Activated T-helper 1 cell treated with Interleukin-2 at 50 U/mL for 16 hours (primary cell): Measurements from ENCODE around the gene UBE2E1.
"Not testable (repeated sequence)": the region's sequence is repeated elsewhere in the genome, so short reads cannot be mapped to it uniquely, and the experiment has no call there.

ENCODE experiments used
- DNase-seq: peaks from one replicate; pipeline ENCODE4 v3.0.0-alpha.2; 2020; ENCODE audit warnings: low read depth

The UBE2E1 gene

GRCh38 chr3:23916886-23917678, 111.3 kb downstream of the UBE2E1 start, which contains the start of the genes NKIRAS1 and RPL15:
NKIRAS1 (minus strand) TSS chr3:23916990; CDS start chr3:23910904, 6,086 bp downstream.
RPL15 (plus strand) TSS chr3:23917132; CDS start chr3:23917860, 728 bp downstream.
- peak; percentile 95 for DNase-seq

GRCh38 chr3:23917679-23918303, 112.0 kb downstream of the UBE2E1 start:
- DNase-seq, result not testable (repeated sequence)

DNA sequence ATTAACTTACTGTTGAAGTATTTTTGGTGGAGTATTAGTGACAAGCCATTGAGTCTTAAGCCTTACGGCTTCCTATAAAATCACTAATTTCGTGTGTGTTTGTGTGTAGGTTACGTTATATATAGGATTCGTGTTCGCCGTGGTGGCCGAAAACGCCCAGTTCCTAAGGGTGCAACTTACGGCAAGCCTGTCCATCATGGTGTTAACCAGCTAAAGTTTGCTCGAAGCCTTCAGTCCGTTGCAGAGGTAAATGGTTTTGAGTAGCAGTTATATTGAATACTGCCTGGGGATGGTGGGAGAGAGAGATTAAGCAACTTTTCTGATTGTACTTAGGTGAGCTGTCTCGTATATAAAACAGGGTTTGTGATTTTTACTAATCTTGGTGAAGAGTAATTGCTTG, 112.6 kb downstream of the UBE2E1 start:
- DNase-seq, result not testable (repeated sequence)

- no peak for DNase-seq
These were observed 113.9 kb downstream of the UBE2E1 start for GRCh38 chr3:23919628-23920027.

- DNase-seq, result no peak
These were observed 114.4 kb downstream of the UBE2E1 start for GRCh38 chr3:23920151-23920655.

- DNase-seq, result no peak
These were observed 115.3 kb downstream of the UBE2E1 start for GRCh38 chr3:23921052-23921511.

DNA sequence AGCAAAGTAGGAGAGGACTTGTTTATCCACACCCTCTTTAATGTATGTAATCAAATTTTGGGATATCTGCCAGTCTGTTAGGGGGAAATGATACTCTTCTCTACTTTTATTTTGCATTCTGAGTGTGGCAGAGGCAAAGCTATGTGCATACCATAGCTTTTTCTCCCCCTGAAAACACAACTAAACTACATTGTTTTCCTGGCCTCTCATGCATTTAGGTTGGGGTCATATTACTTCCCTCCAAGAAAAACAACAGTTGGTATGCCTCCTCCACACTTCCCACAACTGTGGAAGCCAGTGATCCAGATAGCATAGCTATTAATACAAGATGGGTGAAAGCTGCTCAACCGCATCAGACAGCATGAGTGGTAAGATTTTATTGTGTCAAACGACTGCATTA, 118.0 kb downstream of the UBE2E1 start:
- DNase-seq, result no peak

DNA sequence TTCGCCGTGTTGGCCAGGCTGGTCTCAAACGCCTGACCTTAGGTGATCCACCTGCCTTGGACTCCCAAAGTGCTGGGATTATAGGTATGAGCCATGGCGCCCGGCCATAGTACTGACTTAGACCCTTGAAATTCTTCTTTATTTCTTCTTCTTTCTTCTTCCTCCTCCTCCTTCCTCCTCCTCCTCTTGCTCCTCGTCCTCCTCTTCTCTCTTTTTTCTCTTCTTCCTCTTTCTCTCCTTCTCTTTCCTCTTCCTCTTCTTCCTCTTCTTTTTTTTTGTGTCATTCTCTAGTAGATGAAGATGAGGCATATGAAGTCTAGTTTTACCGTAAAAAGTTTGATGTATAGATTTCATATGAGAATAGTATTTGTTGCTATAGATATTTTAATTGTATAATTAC, 120.5 kb downstream of the UBE2E1 start:
- DNase-seq, result no peak

DNA sequence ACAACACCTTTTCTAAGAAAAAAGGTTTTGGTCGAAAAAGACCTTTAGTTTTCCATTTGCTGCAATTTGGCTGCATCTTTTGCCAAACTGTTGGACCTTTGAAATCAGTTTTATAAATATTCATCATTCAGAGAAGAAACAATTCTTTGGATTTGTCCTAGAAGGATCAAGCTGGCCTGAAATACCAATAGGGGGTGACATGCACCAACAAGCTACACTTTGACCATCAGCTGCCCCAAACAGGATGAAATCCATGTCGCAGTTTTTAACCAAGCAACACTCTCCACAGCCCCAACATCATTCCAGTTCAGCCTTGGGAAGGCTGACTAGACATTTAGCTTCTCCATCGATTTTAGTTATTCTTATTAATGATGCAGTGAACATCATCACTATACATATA, 121.0 kb downstream of the UBE2E1 start:
- no peak for DNase-seq

DNA sequence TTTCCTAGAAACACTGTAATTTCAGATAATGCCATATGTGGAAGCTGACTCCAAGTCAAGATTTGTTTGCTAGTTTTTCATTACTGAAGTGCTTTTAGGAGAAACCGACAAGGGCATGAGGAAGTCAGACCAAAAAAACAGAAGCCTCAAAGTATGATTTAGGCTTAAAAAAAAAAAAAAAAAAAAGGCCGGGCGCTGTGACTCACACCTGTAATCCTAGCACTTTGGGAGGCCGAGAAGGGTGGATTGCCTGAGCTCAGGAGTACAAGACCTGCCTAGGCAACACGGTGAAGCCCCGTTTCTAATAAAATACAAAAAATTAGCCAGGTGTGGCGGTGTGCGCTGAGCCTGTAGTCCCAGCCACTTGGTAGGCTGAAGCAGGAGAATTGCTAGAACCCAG, 122.8 kb downstream of the UBE2E1 start:
- no peak for DNase-seq

DNA sequence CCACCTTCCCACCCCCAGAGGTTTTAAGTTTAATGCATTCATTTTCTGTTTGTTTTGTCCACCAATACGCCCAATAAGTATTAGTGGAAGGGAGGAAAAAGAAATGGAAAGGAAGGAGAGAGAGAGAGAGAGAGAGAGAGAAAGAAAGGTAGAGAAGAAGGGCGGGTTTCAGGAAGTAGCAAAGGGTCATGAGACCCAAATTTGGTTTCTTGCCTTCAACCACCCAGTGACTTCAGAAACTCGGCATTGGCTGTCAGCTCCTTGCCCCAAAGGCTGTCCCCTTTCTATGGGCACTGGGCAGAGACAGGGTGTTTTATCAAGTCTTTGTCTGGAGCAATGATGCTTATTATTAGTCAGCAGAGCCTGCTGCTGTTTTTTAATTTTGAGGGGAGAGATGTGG, 125.8 kb downstream of the UBE2E1 start:
- DNase-seq, result no peak

GRCh38 chr3:23932571-23932970, 126.8 kb downstream of the UBE2E1 start:
- DNase-seq, result no peak

DNA sequence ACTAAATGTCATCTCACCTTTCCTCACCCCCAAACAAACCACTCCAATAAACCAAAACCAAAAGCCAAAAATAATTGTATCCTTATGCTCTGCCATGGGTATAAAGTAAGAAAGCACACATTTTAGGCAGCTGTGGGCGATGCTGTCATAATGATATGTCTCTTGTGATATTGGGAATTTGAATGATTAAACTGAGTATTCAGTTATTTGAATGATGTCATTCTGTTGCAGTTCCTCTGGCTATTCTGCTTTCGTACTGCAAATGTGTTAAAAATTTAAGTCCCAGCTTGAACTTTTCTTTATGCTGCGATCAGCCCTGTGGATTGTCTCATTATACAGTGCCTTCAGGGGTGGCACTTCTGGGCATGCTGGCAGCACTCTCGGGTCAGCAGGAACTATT, 128.5 kb downstream of the UBE2E1 start:
- no peak for DNase-seq

DNA sequence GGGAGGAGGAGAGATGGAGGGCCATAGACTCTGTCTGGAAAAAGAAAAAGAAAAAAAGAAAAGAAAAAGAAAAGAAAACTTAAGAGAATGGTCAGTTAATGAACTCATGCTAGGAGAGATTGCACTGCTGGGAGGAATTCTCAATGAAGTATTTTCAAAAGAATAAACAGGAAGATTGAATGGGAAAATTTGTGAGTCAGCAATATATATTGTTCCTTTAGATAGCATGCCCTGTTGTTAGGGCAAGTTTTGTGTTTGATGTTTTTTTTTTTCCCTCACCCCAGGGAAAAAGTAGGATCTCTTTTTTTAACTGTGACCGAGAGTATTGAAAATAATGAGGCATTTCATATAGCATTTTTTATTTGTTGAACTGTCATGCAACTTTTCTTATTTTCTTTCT, 131.5 kb downstream of the UBE2E1 start:
- no peak for DNase-seq

DNA sequence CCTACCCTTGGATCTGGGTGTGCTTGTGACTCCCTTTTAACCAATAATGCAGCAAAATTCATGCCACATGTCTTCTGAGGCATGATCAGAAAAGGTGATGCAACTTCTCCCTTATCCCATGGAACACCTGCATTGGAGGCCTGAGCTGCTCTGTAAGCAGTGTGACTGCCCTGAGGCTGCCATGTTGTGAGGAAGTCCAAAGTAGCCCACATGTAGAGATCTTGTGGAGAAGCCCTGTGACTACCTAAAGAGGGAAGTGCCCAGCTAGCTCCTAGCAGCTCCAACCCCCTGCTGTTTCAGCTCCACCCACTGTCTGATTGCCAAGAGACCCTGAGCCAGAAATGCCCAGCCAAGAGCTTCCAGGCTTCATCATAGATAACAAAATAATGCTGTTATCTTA, 132.9 kb downstream of the UBE2E1 start:
- DNase-seq, result no peak

DNA sequence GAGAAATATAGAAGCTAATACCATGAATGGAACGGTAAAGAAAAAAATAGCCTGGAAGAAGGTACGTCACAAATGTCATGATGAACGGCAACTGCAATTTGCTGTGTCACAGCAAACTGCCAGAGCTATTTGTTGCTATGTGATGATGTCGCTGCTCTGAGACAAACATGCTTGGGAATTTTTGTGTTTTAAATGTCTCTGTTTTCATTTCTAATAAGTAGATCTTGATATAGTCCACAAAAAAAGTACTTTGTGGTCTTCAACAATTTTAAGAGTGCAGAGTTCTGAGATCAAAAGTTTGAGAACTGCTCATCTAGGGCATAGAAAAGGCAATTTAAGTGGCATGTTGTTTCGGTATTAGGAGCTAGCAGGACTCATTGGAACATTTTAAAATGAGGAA, 135.0 kb downstream of the UBE2E1 start:
- DNase-seq, result no peak
